KMS-11 (cell line): Measurements from ENCODE around the gene STX8.

Experiments used
- H2AFZ ChIP-seq: fragments of 200-600 bp; sonication (generic); 2 replicates; pipeline ENCODE4 v1.6.1; 2016; ENCODE audit warnings: antibody characterized with exemption, mixed run types, low read depth
- H3K27ac ChIP-seq: fragments of 200-600 bp; sonication (generic); 2 replicates; pipeline ENCODE4 v1.6.1; 2016; ENCODE audit warnings: mild to moderate bottlenecking, mixed run types
- H3K27me3 ChIP-seq: fragments of 200-600 bp; sonication (generic); 2 replicates; pipeline ENCODE4 v1.6.1; 2017; ENCODE audit warnings: mild to moderate bottlenecking, low read depth, mixed run types, moderate library complexity; ENCODE audit not compliant: insufficient read depth
- H3K36me3 ChIP-seq: fragments of 200-600 bp; sonication (generic); 2 replicates; pipeline ENCODE4 v1.6.1; 2017; ENCODE audit warnings: mild to moderate bottlenecking, mixed run types; ENCODE audit not compliant: insufficient read depth
- H3K4me1 ChIP-seq: fragments of 200-600 bp; sonication (generic); 2 replicates; pipeline ENCODE4 v1.6.1; 2016; ENCODE audit warnings: mild to moderate bottlenecking, low read depth, mixed run types; ENCODE audit not compliant: poor library complexity, severe bottlenecking
- H3K4me2 ChIP-seq: fragments of 200-600 bp; sonication (generic); 2 replicates; pipeline ENCODE4 v1.7.0; 2016; ENCODE audit warnings: mild to moderate bottlenecking, mixed run types
- H3K4me3 ChIP-seq: fragments of 200-600 bp; sonication (generic); IDR thresholded peaks from 2 replicates; pipeline ENCODE4 v1.6.1; 2017; ENCODE audit warnings: low read depth, low read length, mixed read lengths; ENCODE audit not compliant: insufficient read depth
- H3K79me2 ChIP-seq: fragments of 200-600 bp; sonication (generic); 2 replicates; pipeline ENCODE4 v1.6.1; 2016; ENCODE audit warnings: low read depth, mixed run types; ENCODE audit not compliant: insufficient read depth
- H3K9ac ChIP-seq: fragments of 200-600 bp; sonication (generic); 2 replicates; pipeline ENCODE4 v1.6.1; 2016; ENCODE audit warnings: mild to moderate bottlenecking, mixed run types
- H4K20me1 ChIP-seq: fragments of 200-600 bp; sonication (generic); 2 replicates; pipeline ENCODE4 v1.6.1; 2016; ENCODE audit warnings: mild to moderate bottlenecking, mixed run types; ENCODE audit not compliant: insufficient read depth
- CTCF ChIP-seq: fragments of 200-600 bp; sonication (generic); conservative IDR thresholded peaks from 2 replicates; pipeline ENCODE4 v1.6.1; 2017; ENCODE audit warnings: low read depth, mild to moderate bottlenecking, antibody characterized with exemption, low read length, moderate library complexity, mixed read lengths

The STX8 gene

GRCh38 chr17:9445424-9445823 is 130.2 kb downstream of the STX8 start:
- H3K27me3 ChIP-seq = no peaks in the 10 kb centered on the region
- no peaks in the 10 kb centered on the region for H4K20me1 ChIP-seq
- H3K36me3 ChIP-seq = no peaks in the 10 kb centered on the region
- TF ChIP-seq CTCF = no peak
- H3K4me2 ChIP-seq = no peak overlapping the region
- H3K79me2 ChIP-seq = no peaks in the 10 kb centered on the region
- no peak overlapping the region for H2AFZ ChIP-seq
- no peak overlapping the region for H3K4me3 ChIP-seq
- no peak overlapping the region for H3K9ac ChIP-seq
- no peak overlapping the region for H3K27ac ChIP-seq
- no peaks in the 10 kb centered on the region for H3K4me1 ChIP-seq

- Histone ChIP-seq H3K9ac (no peak overlapping the region), H3K27me3 (no peaks in the 10 kb centered on the region), H3K36me3 (no peaks in the 10 kb centered on the region), H4K20me1 (no peaks in the 10 kb centered on the region), H3K79me2 (no peaks in the 10 kb centered on the region), H3K27ac (no peak overlapping the region), H3K4me3 (no peak overlapping the region), H3K4me2 (no peak overlapping the region), H3K4me1 (no peaks in the 10 kb centered on the region), H2AFZ (no peak overlapping the region)
- TF ChIP-seq CTCF = no peak
These were observed 130.9 kb downstream of the STX8 start for GRCh38 chr17:9444687-9445086.

- Histone ChIP-seq H3K27ac (no peak overlapping the region), H3K79me2 (no peaks in the 10 kb centered on the region), H3K27me3 (no peaks in the 10 kb centered on the region), H3K4me3 (no peak overlapping the region), H3K36me3 (no peaks in the 10 kb centered on the region), H3K4me1 (no peaks in the 10 kb centered on the region), H3K9ac (no peak overlapping the region), H2AFZ (no peak overlapping the region), H3K4me2 (no peak overlapping the region), H4K20me1 (no peaks in the 10 kb centered on the region)
- no peak for TF ChIP-seq CTCF
These were observed 131.8 kb downstream of the STX8 start for GRCh38 chr17:9443811-9444210.

GRCh38 chr17:9439851-9440250 is 135.8 kb downstream of the STX8 start:
- Histone ChIP-seq H3K27me3 (no peaks in the 10 kb centered on the region), H3K79me2 (no peaks in the 10 kb centered on the region), H3K9ac (no peak overlapping the region), H3K4me2 (no peak overlapping the region), H3K36me3 (no peaks in the 10 kb centered on the region), H3K4me1 (no peaks in the 10 kb centered on the region), H3K4me3 (no peak overlapping the region), H4K20me1 (no peaks in the 10 kb centered on the region), H2AFZ (no peak overlapping the region), H3K27ac (no peak overlapping the region)
- TF ChIP-seq CTCF = no peak

- H3K36me3 ChIP-seq = no peaks in the 10 kb centered on the region
These were observed 139.0 kb downstream of the STX8 start for GRCh38 chr17:9436630-9437029.

More at GRCh38 chr17:9436630-9437029, 139.0 kb downstream of the STX8 start:
- Histone ChIP-seq H3K27me3 (no peaks in the 10 kb centered on the region), H3K27ac (no peak overlapping the region), H3K4me1 (peaks cover 10% of the 10 kb centered on the region), H3K9ac (no peak overlapping the region), H3K79me2 (no peaks in the 10 kb centered on the region), H3K4me2 (no peak overlapping the region), H2AFZ (no peak overlapping the region), H4K20me1 (no peaks in the 10 kb centered on the region), H3K4me3 (no peak overlapping the region)
- no peak for TF ChIP-seq CTCF
